HT1080 (cell line): ENCODE data around the gene GEMIN5. TPM values are rescaled to one million over a fixed set of nuclear protein-coding genes. Genes with fewer than 3 reads are reported as not detected.
"Not testable (repeated sequence)": the region's sequence is repeated elsewhere in the genome, so short reads cannot be mapped to it uniquely, and the experiment has no call there.

Experiments used
- DNase-seq: peaks from one replicate; pipeline ENCODE4 v3.0.0-alpha.2; 2015; ENCODE audit warnings: low read depth
- total RNA-seq: library from RNA; depleted of rRNA; stranded (reverse); fragments of >200 nt; shearing (Covaris generic); gene quantifications from 2 replicates; pipeline ENCODE4 v1.2.3, GENCODE V29; 2014

GEMIN5 gene
- total RNA-seq, 1 experiment from 2014 or later: 28.6 TPM

- no peak for DNase-seq
Measured at GRCh38 chr5:154945695-154946301, 7.8 kb upstream of the GEMIN5 start.

GRCh38 chr5:154944716-154945115, 6.7 kb upstream of the GEMIN5 start:
- no peak for DNase-seq

GRCh38 chr5:154943527-154943926, 5.5 kb upstream of the GEMIN5 start:
- DNase-seq: no peak

GRCh38 chr5:154940772-154941620, 3.0 kb upstream of the GEMIN5 start, which contains the start of gene MRPL22:
MRPL22 (plus strand) TSS chr5:154941073; CDS start chr5:154941111, 38 bp downstream.
- DNase-seq: peak; percentile 88

GRCh38 chr5:154940375-154940771, 2.4 kb upstream of the GEMIN5 start:
- no peak for DNase-seq

GRCh38 chr5:154939387-154939786, 1.4 kb upstream of the GEMIN5 start:
- not testable (repeated sequence) for DNase-seq

GRCh38 chr5:154937186-154937717, 759 bp downstream of the GEMIN5 start:
- no peak for DNase-seq

- no peak for DNase-seq
Measured at GRCh38 chr5:154934881-154935280, 3.1 kb downstream of the GEMIN5 start.

- DNase-seq: no peak
Measured at GRCh38 chr5:154933537-154933936, 4.5 kb downstream of the GEMIN5 start.

GRCh38 chr5:154923441-154924430, 14.3 kb downstream of the GEMIN5 start:
- no peak for DNase-seq

GRCh38 chr5:154917757-154918156, 20.3 kb downstream of the GEMIN5 start:
- DNase-seq: no peak

- DNase-seq: no peak
Measured at GRCh38 chr5:154916874-154917273, 21.1 kb downstream of the GEMIN5 start.

- not testable (repeated sequence) for DNase-seq
Measured at GRCh38 chr5:154905601-154906000, 32.4 kb downstream of the GEMIN5 start.

- no peak for DNase-seq
Measured at GRCh38 chr5:154901913-154902312, 36.1 kb downstream of the GEMIN5 start.

- no peak for DNase-seq
Measured at GRCh38 chr5:154901276-154901675, 36.7 kb downstream of the GEMIN5 start.

- DNase-seq: no peak
Measured at GRCh38 chr5:154900066-154900465, 37.9 kb downstream of the GEMIN5 start.

- DNase-seq: no peak
Measured at GRCh38 chr5:154899151-154899816, 38.7 kb downstream of the GEMIN5 start.

GRCh38 chr5:154898210-154898609, 39.8 kb downstream of the GEMIN5 start:
- DNase-seq: no peak

GRCh38 chr5:154896562-154897165, 41.3 kb downstream of the GEMIN5 start:
- DNase-seq: no peak
